Limb (tissue), 2 donors: ENCODE data around the gene IPPK.

ENCODE experiments used
- DNase-seq, 2 donors: peaks; one replicate each; pipeline ENCODE4 v3.0.0-alpha.2; 2016; ENCODE audit errors: extremely low spot score in 2 of 2

The IPPK gene

DNA sequence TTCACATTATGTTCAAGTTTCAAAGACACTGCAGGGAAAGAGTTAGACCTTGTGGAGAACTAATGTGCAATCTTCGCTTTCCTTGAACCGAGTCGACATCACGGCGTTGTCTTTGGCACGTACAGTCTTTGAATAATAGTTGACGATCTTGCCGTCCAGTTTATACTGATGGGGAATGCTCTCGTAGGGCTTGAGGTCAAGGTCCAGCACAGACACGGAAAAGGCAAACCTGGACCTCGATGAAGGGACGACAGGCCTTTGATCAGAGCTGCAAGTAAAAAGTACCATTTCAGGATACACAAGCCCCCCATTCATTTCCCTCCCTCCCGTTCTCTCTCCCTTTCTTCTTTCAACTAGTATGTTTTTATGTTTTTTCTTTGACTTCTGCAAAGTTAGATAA, 54.1 kb downstream of the IPPK start:
- no peak for DNase-seq

GRCh38 chr9:92614763-92615461, 55.0 kb downstream of the IPPK start:
- DNase-seq, result no peak

- no peak for DNase-seq
Measured at GRCh38 chr9:92614123-92614510, 55.8 kb downstream of the IPPK start.

DNA sequence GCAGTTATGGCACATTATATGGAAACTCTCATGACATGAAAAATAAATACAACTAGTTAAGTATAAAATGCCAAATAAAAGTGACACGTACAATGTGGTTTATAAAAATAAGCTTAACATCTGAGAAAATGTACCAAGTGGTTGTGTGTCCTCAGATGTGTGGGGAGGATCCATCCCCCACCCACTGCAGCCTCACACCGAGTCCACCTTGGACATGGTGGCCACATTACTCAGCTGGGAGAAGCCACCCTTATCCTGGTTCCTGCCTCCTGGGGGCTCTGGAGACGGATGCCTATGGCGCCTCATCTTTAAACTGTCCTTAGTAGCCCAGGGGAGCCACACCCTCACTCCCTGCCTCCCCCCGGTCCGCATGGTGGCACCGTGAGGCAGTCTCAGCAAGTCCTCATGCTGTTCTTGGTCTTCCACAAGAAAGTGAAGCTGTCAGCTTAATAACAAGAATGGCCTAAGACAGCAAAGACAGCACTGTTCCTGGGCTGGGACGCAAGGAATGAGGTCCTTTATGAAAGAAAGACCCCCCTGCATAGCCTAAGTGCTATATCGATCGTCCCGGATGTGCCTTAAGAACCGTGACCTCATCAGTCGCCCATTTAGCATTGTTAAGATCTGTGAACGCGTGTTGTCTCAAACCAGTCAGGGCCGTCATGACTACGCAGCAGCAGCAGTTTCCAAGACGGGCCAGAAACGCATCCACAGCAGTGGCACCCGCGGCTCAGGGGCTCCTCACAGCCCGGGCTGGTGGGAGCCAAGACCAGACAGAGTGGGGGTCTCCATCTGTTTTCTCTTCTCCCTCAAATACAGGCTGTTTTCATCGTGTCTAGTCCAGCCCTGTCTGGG, 56.4 kb downstream of the IPPK start:
- no peak for DNase-seq

- DNase-seq, result no peak
Measured at GRCh38 chr9:92612816-92613215, 57.1 kb downstream of the IPPK start.

DNA sequence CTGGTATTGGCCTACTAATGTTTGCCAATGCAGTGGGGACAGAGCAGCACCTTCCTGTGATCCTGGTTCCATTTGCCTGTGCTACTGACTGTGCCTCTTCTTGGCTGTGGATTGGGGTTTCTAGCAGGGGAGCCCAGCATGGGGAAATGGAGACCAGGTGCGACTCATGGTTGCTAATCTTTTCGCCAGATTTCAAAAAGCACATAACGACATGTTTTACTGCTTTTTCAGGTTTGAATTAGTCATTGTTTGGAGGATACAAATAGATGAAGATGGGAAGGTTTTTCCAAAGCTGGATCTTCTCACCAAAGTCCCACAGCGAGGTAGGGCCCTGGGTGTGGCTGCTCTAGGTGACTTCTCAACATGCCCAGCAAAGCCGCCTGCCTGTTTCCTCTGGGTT, 57.6 kb downstream of the IPPK start:
- no peak for DNase-seq

GRCh38 chr9:92611621-92612285, 58.2 kb downstream of the IPPK start:
- peak in 1 of 2 donors; percentile 60 for DNase-seq

- DNase-seq, result no peak
Measured at GRCh38 chr9:92610470-92611420, 59.2 kb downstream of the IPPK start.

DNA sequence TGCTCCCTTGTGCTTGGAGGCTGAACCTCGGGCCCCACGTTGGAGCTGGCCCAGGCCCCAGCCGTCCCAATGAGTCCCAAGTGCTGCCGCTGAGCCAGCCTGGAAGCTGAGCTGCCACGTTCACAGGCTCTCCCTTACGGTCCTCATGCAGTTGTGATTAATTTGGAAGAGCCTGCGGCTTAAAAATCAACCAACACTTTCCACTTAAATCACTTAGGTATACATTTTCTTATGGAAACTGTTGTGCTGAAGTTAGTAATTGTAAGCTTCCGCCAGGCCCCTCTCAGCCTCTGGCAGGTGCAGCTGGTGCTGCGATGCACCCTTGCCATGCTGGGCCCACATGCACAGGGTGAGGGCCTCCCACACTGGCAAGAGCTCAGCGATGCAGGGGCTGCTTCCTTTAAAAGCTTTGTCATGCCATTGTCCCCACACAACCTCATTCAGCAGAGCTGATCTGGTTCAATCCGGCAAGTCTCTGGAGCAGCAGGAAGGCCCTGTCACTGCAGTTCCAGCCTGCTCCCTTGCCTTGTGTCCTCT, 61.0 kb downstream of the IPPK start:
- DNase-seq, result peak; percentile 55 to 68

- DNase-seq, result no peak
Measured at GRCh38 chr9:92608241-92608908, 61.6 kb downstream of the IPPK start.

DNA sequence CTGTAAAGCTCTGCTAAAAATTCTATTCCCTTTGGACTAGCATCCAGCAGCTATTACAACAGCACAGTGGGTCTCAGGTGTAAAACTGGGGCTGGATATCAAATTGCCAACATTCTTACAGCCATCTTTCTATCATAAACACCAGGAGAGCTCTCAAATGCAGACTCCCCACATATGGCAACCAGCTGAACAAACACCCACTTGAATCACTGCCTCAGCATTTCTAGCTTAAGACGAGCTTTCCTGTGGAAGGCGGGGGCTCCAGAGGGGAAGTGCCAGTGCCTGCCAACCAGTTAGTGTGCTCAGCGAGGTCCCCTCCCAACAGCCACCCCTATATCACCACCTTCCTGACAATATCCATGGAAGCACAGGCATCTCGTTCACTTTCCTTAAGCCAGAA, 62.2 kb downstream of the IPPK start:
- peak; percentile 71 to 74 for DNase-seq

GRCh38 chr9:92607088-92607487, 62.8 kb downstream of the IPPK start:
- peak in 1 of 2 donors; percentile 44 for DNase-seq

GRCh38 chr9:92605224-92605623, 64.7 kb downstream of the IPPK start:
- DNase-seq, result no peak

- DNase-seq, result no peak
Measured at GRCh38 chr9:92603990-92604389, 65.9 kb downstream of the IPPK start.

DNA sequence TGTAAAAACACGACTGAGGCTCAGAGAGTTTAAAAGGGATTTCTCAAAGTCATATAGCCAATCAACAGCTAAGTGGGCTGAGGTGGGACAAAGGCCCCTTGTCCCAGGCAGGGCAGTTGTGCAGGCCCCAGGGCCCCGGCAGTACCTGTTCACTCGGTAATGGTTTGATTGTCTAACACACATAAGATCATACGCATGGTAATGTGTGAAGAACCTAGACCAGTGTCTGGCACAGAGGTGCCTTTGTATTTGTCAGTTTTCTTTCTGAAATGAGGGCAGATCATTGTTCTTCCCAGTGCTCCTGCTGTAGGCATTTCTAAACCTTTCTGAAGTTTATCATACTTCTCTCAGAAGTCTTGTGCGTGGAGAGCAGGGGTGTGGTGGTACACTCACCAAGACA, 66.8 kb downstream of the IPPK start:
- DNase-seq, result no peak

DNA sequence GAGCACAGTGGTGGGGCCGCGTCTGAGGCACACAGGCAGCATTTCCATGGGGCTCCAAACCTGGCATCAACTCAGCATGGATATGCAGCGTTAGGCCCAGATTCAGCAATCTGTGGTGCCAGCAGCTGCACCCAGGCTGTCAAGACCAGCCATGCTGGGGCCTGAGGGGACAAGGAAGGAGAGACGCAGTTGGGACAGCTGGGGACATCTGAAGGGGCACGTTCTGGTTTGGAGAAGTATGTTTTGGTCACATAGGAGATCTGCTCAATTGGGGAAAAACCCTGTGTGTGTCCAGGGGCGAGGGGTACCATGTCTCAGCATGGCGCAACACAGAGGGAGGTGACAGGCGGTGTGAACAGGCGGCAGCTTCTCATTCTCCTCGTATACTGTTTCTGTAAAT, 67.5 kb downstream of the IPPK start:
- no peak for DNase-seq

DNA sequence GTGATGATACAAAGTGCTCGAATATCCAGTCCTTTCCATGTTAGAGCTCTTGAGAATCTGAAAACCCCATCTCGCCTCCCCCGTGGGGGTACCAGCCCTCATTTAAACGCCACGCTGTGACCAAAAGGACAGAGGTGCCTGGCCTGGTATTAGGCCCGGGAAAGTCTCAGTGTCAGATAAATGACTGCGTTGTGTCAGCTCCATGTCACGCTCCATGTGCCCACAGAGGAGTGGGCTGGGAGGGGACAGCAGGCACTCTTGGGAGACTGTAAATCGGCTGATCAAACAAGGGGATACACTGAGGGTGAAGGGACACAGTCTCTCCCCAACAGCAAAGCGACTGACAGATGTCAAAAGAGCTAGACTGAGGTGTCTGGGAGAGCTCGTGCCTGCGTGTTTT, 68.5 kb downstream of the IPPK start:
- no peak for DNase-seq

- no peak for DNase-seq
Measured at GRCh38 chr9:92600462-92601261, 69.3 kb downstream of the IPPK start.

DNA sequence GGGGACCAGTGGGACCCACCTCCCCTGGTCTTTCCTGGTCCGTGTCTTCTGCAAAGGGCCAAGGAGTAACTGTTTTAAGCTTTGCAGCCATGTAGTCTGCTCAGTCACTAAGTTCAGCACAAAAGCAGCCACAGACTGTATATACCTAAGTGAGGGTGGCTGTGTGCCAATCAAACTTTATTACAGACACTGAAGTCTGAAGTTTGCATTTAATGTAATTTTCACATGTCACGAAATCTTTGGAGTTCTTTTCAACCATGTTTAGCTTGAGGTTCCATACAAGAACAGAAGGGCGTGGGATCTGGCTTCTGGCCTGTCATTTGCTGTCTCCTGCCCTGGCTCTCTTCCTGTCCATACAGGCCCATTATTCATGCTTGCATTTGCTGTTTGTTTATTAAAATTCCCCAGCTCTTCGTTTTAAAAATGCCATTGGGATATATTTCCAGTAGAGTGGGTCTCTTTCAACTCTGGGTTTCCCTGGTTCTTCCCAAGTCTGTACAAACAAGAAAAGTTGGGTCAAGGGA, 69.9 kb downstream of the IPPK start:
- no peak for DNase-seq
